Esophagus squamous epithelium (tissue), 4 donors: ENCODE data around the gene SHQ1.

Experiments used
- CTCF ChIP-seq, 6 experiments: fragments of 450-650 bp in 4 of 6; fragments of 200-600 bp in 2 of 6; sonication (generic) in 2 of 6; IDR thresholded peaks; one replicate each; pipeline ENCODE4 v1.5.1; 2016 to 2019; ENCODE audit warnings: antibody characterized with exemption in 6 of 6, mild to moderate bottlenecking in 4 of 6, moderate library complexity in 4 of 6
- POLR2A ChIP-seq, 4 donors: fragments of 450-650 bp; IDR thresholded peaks; one replicate each; pipeline ENCODE4 v1.6.1; 2017; ENCODE audit warnings: antibody characterized with exemption in 4 of 4, mild to moderate bottlenecking in 4 of 4, moderate library complexity in 3 of 4

GRCh38 chr3:72761410-72761809 is 86.8 kb downstream of the SHQ1 start:
- TF ChIP-seq CTCF (IDR thresholded peaks at IDR 0.05), result no peak
- TF ChIP-seq POLR2A (IDR thresholded peaks at IDR 0.05), result no peak
